T47D (cell line): Measurements from ENCODE around the gene PLCB2.

ENCODE experiments used
- DNase-seq, 2 experiments: peaks; one replicate each; pipeline versions ENCODE4 v3.0.0 to v3.0.0-alpha.2; 2011 to 2012; ENCODE audit warnings: low read depth in 1 of 2, low spot score in 1 of 2
- JUND ChIP-seq: IDR thresholded peaks from 2 replicates; pipeline ENCODE4 v1.6.1; 2012; ENCODE audit warnings: low read depth
- in situ Hi-C: cut with HindIII; loops from 2 replicates; pipeline ENCODE4 v1.10.0; 2016; ENCODE audit warnings: low sequenced_read_pairs, low pct_unique_long_range_greater_than_20kb

Gene PLCB2

GRCh38 chr15:40271685-40272484, 35.9 kb downstream of the PLCB2 start:
- DNase-seq, result no peak
- in situ Hi-C loops, result no loop called here
- no peak for TF ChIP-seq JUND

GRCh38 chr15:40270246-40270995, 37.3 kb downstream of the PLCB2 start:
- in situ Hi-C loops, result no loop called here
- no peak for TF ChIP-seq JUND
- no peak for DNase-seq

GRCh38 chr15:40269604-40270003, 38.1 kb downstream of the PLCB2 start:
- in situ Hi-C loops, result no loop called here
- no peak for TF ChIP-seq JUND

GRCh38 chr15:40267670-40268069, 40.1 kb downstream of the PLCB2 start:
- DNase-seq, result no peak
- TF ChIP-seq JUND, result no peak
- in situ Hi-C loops, result no loop called here

More at GRCh38 chr15:40269604-40270003, 38.1 kb downstream of the PLCB2 start:
- DNase-seq, result no peak

- in situ Hi-C loops, result no loop called here
- no peak for DNase-seq
- no peak for TF ChIP-seq JUND
Measured at GRCh38 chr15:40266828-40267304, 40.9 kb downstream of the PLCB2 start.

- no peak for TF ChIP-seq JUND
- in situ Hi-C loops, result no loop called here
Measured at GRCh38 chr15:40265875-40266274, 41.9 kb downstream of the PLCB2 start.

GRCh38 chr15:40265355-40265754, 42.4 kb downstream of the PLCB2 start:
- no peak for DNase-seq
- in situ Hi-C loops, result no loop called here
- no peak for TF ChIP-seq JUND

More at GRCh38 chr15:40265875-40266274, 41.9 kb downstream of the PLCB2 start:
- no peak for DNase-seq

- no peak for DNase-seq
- TF ChIP-seq JUND, result no peak
- in situ Hi-C loops, result no loop called here
Measured at GRCh38 chr15:40264321-40265153, 43.2 kb downstream of the PLCB2 start.

- in situ Hi-C loops, result no loop called here
- no peak for DNase-seq
- TF ChIP-seq JUND, result no peak
Measured at GRCh38 chr15:40263024-40263754, 44.5 kb downstream of the PLCB2 start.

- in situ Hi-C loops, result no loop called here
- TF ChIP-seq JUND, result no peak
- DNase-seq, result no peak
Measured at GRCh38 chr15:40259021-40259420, 48.7 kb downstream of the PLCB2 start.

- DNase-seq, result no peak
- in situ Hi-C loops, result no loop called here
Measured at GRCh38 chr15:40258544-40258943, 49.2 kb downstream of the PLCB2 start.

More at GRCh38 chr15:40258544-40258943, 49.2 kb downstream of the PLCB2 start:
- TF ChIP-seq JUND, result no peak
